HEK293T (cell line): ENCODE data around the gene NSF.

ENCODE experiments used
- ARNT ChIP-seq: fragments of 450-650 bp; IDR thresholded peaks from 2 replicates; pipeline ENCODE4 v1.6.1; 2017; ENCODE audit warnings: mild to moderate bottlenecking
- BHLHE40 ChIP-seq: fragments of 450-650 bp; IDR thresholded peaks from 2 replicates; pipeline ENCODE4 v1.6.1; 2016; ENCODE audit warnings: mild to moderate bottlenecking, moderate library complexity, borderline replicate concordance
- FOXA1 ChIP-seq: fragments of 450-650 bp; IDR thresholded peaks from 2 replicates; pipeline ENCODE4 v1.6.1; 2016; ENCODE audit warnings: mild to moderate bottlenecking
- HDGF ChIP-seq: fragments of 450-650 bp; IDR thresholded peaks from 2 replicates; pipeline ENCODE4 v1.6.1; 2017; ENCODE audit warnings: antibody characterized with exemption, borderline replicate concordance
- NFRKB ChIP-seq: fragments of 450-650 bp; IDR thresholded peaks from 2 replicates; pipeline ENCODE4 v1.6.1; 2016; ENCODE audit warnings: mild to moderate bottlenecking, moderate library complexity
- SP1 ChIP-seq: fragments of 450-650 bp; IDR thresholded peaks from 2 replicates; pipeline ENCODE4 v1.6.1; 2017
- SUZ12 ChIP-seq: fragments of 450-650 bp; IDR thresholded peaks from 2 replicates; pipeline ENCODE4 v1.6.1; 2016; ENCODE audit warnings: mild to moderate bottlenecking
- ZNF384 ChIP-seq: fragments of 450-650 bp; IDR thresholded peaks from 2 replicates; pipeline ENCODE4 v1.6.1; 2016

DNA sequence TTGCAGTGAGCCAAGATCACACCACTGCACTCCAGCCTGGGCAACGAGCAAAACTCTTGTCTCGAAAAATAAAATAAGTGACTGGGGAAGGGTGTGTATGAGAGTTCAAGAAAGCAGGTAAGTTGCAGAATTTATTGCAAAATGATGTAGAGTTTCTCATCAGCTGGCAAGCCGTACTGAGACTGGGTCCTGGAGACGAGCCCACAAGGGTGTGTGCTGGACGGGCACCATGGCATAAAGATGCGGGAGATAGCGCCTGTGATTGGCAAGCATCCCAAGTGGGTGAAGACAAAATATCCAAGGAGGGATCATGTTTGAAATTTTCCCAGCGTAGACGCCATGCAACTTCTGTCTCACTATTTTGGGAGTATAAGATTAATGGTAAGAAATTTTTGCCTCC, 168.7 kb downstream of the NSF start:
- TF ChIP-seq BHLHE40, result no peak
- no peak for TF ChIP-seq SUZ12
- no peak for TF ChIP-seq HDGF
- no peak for TF ChIP-seq NFRKB
- no peak for TF ChIP-seq ARNT
- no peak for TF ChIP-seq SP1
- TF ChIP-seq FOXA1, result no peak
- TF ChIP-seq ZNF384, result no peak
